HEK293T (cell line): ENCODE measurements around the gene CSRNP2.

Source experiments
- ARNT ChIP-seq: fragments of 450-650 bp; IDR thresholded peaks from 2 replicates; pipeline ENCODE4 v1.6.1; 2017; ENCODE audit warnings: mild to moderate bottlenecking
- BHLHE40 ChIP-seq: fragments of 450-650 bp; IDR thresholded peaks from 2 replicates; pipeline ENCODE4 v1.6.1; 2016; ENCODE audit warnings: mild to moderate bottlenecking, moderate library complexity, borderline replicate concordance
- FOXM1 ChIP-seq: fragments of 450-650 bp; IDR thresholded peaks from 2 replicates; pipeline ENCODE4 v1.6.1; 2017; ENCODE audit warnings: mild to moderate bottlenecking, borderline replicate concordance
- SP1 ChIP-seq: fragments of 450-650 bp; IDR thresholded peaks from 2 replicates; pipeline ENCODE4 v1.6.1; 2017
- SUZ12 ChIP-seq: fragments of 450-650 bp; IDR thresholded peaks from 2 replicates; pipeline ENCODE4 v1.6.1; 2016; ENCODE audit warnings: mild to moderate bottlenecking
- TARDBP ChIP-seq: fragments of 450-650 bp; IDR thresholded peaks from 2 replicates; pipeline ENCODE4 v1.6.1; 2016

GRCh38 chr12:51081421-51081820, 2.0 kb downstream of the CSRNP2 start:
- TF ChIP-seq TARDBP, result no peak
- no peak for TF ChIP-seq SP1
- no peak for TF ChIP-seq BHLHE40
- no peak for TF ChIP-seq SUZ12
- no peak for TF ChIP-seq ARNT
- no peak for TF ChIP-seq FOXM1
